CD14-positive monocyte (primary cell): Measurements from ENCODE around the gene INPP4B. TPM values are rescaled to one million over a fixed set of nuclear protein-coding genes. Genes with fewer than 3 reads are reported as not detected.

Source experiments
- DNase-seq, 3 donors: peaks; one replicate each; pipeline ENCODE4 v3.0.0-alpha.2; 2011 to 2022
- H2AFZ ChIP-seq: 2 replicates; pipeline ENCODE4 v1.6.0; 2012; ENCODE audit warnings: mild to moderate bottlenecking, low read depth, low read length, inconsistent platforms; ENCODE audit not compliant: insufficient read depth, poor library complexity, severe bottlenecking
- H3K27ac ChIP-seq, 2 donors: 1 replicate in 1 of 2; 2 replicates in 1 of 2; pipeline ENCODE4 v1.5.1; 2012 to 2013; ENCODE audit warnings: low read length in 2 of 2, control low read depth in 1 of 2, inconsistent platforms in 1 of 2, low read depth in 1 of 2, mild to moderate bottlenecking in 1 of 2
- H3K27me3 ChIP-seq, 2 donors: one replicate each; pipeline versions ENCODE4 v1.6.0 to v1.6.1; 2011 to 2013; ENCODE audit warnings: low read length in 2 of 2; ENCODE audit not compliant: control insufficient read depth in 2 of 2, insufficient read depth in 2 of 2
- H3K36me3 ChIP-seq, 2 donors: replicated peaks in 1 of 2; 1 replicate in 1 of 2; 2 replicates in 1 of 2; pipeline versions ENCODE4 v1.5.1 to v1.6.1; 2012 to 2013; ENCODE audit warnings: low read length in 2 of 2, control low read depth in 1 of 2, inconsistent platforms in 1 of 2, mild to moderate bottlenecking in 1 of 2; ENCODE audit not compliant: insufficient read depth in 2 of 2, control insufficient read depth in 1 of 2
- H3K4me1 ChIP-seq, 2 donors: 1 replicate in 1 of 2; 2 replicates in 1 of 2; pipeline versions ENCODE4 v1.5.1 to v1.6.1; 2012 to 2013; ENCODE audit warnings: low read length in 2 of 2, control low read depth in 1 of 2, inconsistent platforms in 1 of 2, mild to moderate bottlenecking in 1 of 2, moderate library complexity in 1 of 2; ENCODE audit not compliant: insufficient read depth in 2 of 2, control insufficient read depth in 1 of 2
- H3K4me2 ChIP-seq: replicated peaks from 2 replicates; pipeline ENCODE3; 2012; ENCODE audit warnings: low read length, moderate library complexity, mild to moderate bottlenecking; ENCODE audit not compliant: poor library complexity, severe bottlenecking; ENCODE audit errors: extremely low read depth
- H3K4me3 ChIP-seq, 3 experiments: fragments of 200-600 bp in 1 of 3; sonication (generic) in 1 of 3; replicated peaks in 1 of 3; 1 replicate in 2 of 3; 2 replicates in 1 of 3; pipeline ENCODE4 v1.5.1; 2011 to 2013; ENCODE audit warnings: low read length in 3 of 3, mild to moderate bottlenecking in 3 of 3, control low read depth in 2 of 3, low read depth in 2 of 3, inconsistent platforms in 1 of 3, moderate library complexity in 1 of 3
- H3K79me2 ChIP-seq: 2 replicates; pipeline ENCODE4 v1.6.0; 2012; ENCODE audit warnings: mild to moderate bottlenecking, control low read depth, inconsistent platforms, low read length, moderate library complexity; ENCODE audit not compliant: insufficient read depth
- H3K9ac ChIP-seq: 2 replicates; pipeline ENCODE4 v1.6.0; 2017; ENCODE audit warnings: low read length, mild to moderate bottlenecking; ENCODE audit not compliant: insufficient read depth, poor library complexity, severe bottlenecking
- H3K9me3 ChIP-seq, 2 donors: replicated peaks in 1 of 2; 1 replicate in 1 of 2; 2 replicates in 1 of 2; pipeline versions ENCODE4 v1.5.1 to v1.6.1; 2012 to 2013; ENCODE audit warnings: low read length in 2 of 2, control low read depth in 1 of 2; ENCODE audit not compliant: control insufficient read depth in 1 of 2, insufficient read depth in 1 of 2
- H4K20me1 ChIP-seq: 2 replicates; pipeline ENCODE4 v1.6.0; 2012; ENCODE audit warnings: mild to moderate bottlenecking, low read length, control low read depth, moderate library complexity; ENCODE audit not compliant: insufficient read depth
- H3K27ac Mint-ChIP-seq, 7 donors: one replicate each; pipeline ENCODE4 v1.8.0; 2020; ENCODE audit warnings: mild to moderate bottlenecking in 7 of 7, mixed read lengths in 7 of 7, moderate library complexity in 6 of 7, inconsistent platforms in 2 of 7
- H3K27me3 Mint-ChIP-seq, 3 donors: one replicate each; pipeline ENCODE4 v1.8.0; 2021 to 2022; ENCODE audit warnings: low read depth in 3 of 3, mild to moderate bottlenecking in 3 of 3, mixed read lengths in 3 of 3, moderate library complexity in 3 of 3, inconsistent platforms in 1 of 3
- H3K36me3 Mint-ChIP-seq, 2 donors: one replicate each; pipeline ENCODE4 v1.8.0; 2020; ENCODE audit warnings: mixed read lengths in 2 of 2, inconsistent platforms in 1 of 2, mild to moderate bottlenecking in 1 of 2
- H3K4me1 Mint-ChIP-seq: one replicate; pipeline ENCODE4 v1.8.0; 2020; ENCODE audit warnings: mild to moderate bottlenecking, mixed read lengths
- H3K4me3 Mint-ChIP-seq, 2 donors: one replicate each; pipeline ENCODE4 v1.8.0; 2020; ENCODE audit warnings: mild to moderate bottlenecking in 2 of 2, mixed read lengths in 2 of 2, moderate library complexity in 1 of 2
- H3K9me3 Mint-ChIP-seq, 7 donors: one replicate each; pipeline ENCODE4 v1.8.0; 2020 to 2022; ENCODE audit warnings: mixed read lengths in 7 of 7, mild to moderate bottlenecking in 6 of 7, moderate library complexity in 6 of 7, inconsistent platforms in 2 of 7
- CTCF ChIP-seq: fragments of 200-600 bp; IDR thresholded peaks from one replicate; pipeline ENCODE4 v1.8.0; 2022; ENCODE audit warnings: antibody characterized with exemption, mild to moderate bottlenecking
- WGBS: methylation state at CpG from one replicate; pipeline ENCODE4 v1.1.5; 2013; ENCODE audit warnings: missing lambda C conversion rate; ENCODE audit not compliant: insufficient coverage; 5-methylcytosine and 5-hydroxymethylcytosine counted together
- intact Hi-C, 2 donors: fragments of 100-400 bp; cut with micrococcal nuclease; formaldehyde crosslinking; loops; one replicate each; pipeline versions ENCODE4 v1.15.0 to v1.15.1; 2023
- polyA plus RNA-seq, 3 donors: library from polyadenylated mRNA; depleted of rRNA in 1 of 3; unstranded in 2 of 3; stranded (reverse) in 1 of 3; fragments of 300-500 nt in 2 of 3; fragments of >200 nt in 1 of 3; fragmentation: Illumina TruSeq in 2 of 3; gene quantifications; 1 replicate in 2 of 3; 2 replicates in 1 of 3; pipeline ENCODE4 v1.2.3, GENCODE V29; 2012 to 2021

Gene INPP4B
- polyA plus RNA-seq, 3 donors: 0.13 to 0.38 (median 0.22) TPM

- Mint-ChIP-seq H3K4me1 (peaks cover 5% of the 10 kb centered on the region), H3K9me3 (no peaks in the 10 kb centered on the region), H3K27ac (no peak overlapping the region), H3K27me3 (peaks cover 0 to 1% (median 0%) of the 10 kb centered on the region in 3 donors), H3K36me3 (no peaks in the 10 kb centered on the region), H3K4me3 (no peak overlapping the region)
- no peaks in the 10 kb centered on the region for H4K20me1 ChIP-seq
- intact Hi-C loops: no loop called here
- no peak for DNase-seq
- no peaks in the 10 kb centered on the region for H3K9me3 ChIP-seq
- 39% methylated on average over 2 of the region's 3 CpGs for WGBS
- no peak overlapping the region for H3K9ac ChIP-seq
- no peaks in the 10 kb centered on the region for H3K79me2 ChIP-seq
- TF ChIP-seq CTCF: no peak
- no peaks in the 10 kb centered on the region for H3K36me3 ChIP-seq
- no peaks in the 10 kb centered on the region for H3K4me1 ChIP-seq
- H3K4me2 ChIP-seq: no peak overlapping the region
- H2AFZ ChIP-seq: no peak overlapping the region
- H3K27me3 ChIP-seq: no peaks in the 10 kb centered on the region
- H3K27ac ChIP-seq: no peak overlapping the region
- no peak overlapping the region for H3K4me3 ChIP-seq
Observed at GRCh38 chr4:142128529-142128928, 717.6 kb downstream of the INPP4B start.

GRCh38 chr4:142126890-142127497, 719.1 kb downstream of the INPP4B start:
- no CpG with 5 or more reads among the region's 3 CpGs for WGBS
- no peaks in the 10 kb centered on the region for H3K36me3 ChIP-seq
- H3K9me3 ChIP-seq: no peaks in the 10 kb centered on the region
- intact Hi-C loops: no loop called here
- no peak overlapping the region for H3K27ac ChIP-seq
- no peak overlapping the region for H2AFZ ChIP-seq
- no peak overlapping the region for H3K27ac Mint-ChIP-seq
- peaks cover 0 to 1% (median 0%) of the 10 kb centered on the region in 3 donors for H3K27me3 Mint-ChIP-seq
- H3K79me2 ChIP-seq: no peaks in the 10 kb centered on the region
- TF ChIP-seq CTCF: peak; percentile 96
- H3K4me3 Mint-ChIP-seq: no peak overlapping the region
- no peak overlapping the region for H3K4me2 ChIP-seq
- H3K4me1 Mint-ChIP-seq: peaks cover 5% of the 10 kb centered on the region
- H3K9ac ChIP-seq: no peak overlapping the region
- no peaks in the 10 kb centered on the region for H3K9me3 Mint-ChIP-seq
- no peaks in the 10 kb centered on the region for H4K20me1 ChIP-seq
- no peaks in the 10 kb centered on the region for H3K27me3 ChIP-seq
- DNase-seq: peak; percentile 6 to 36 (median 34)
- H3K4me1 ChIP-seq: no peaks in the 10 kb centered on the region
- H3K4me3 ChIP-seq: no peak overlapping the region
- H3K36me3 Mint-ChIP-seq: no peaks in the 10 kb centered on the region
